Loucy (cell line): ENCODE measurements around the gene AKAP6.

ENCODE experiments used
- EZH2phosphoT487 ChIP-seq: fragments of 200-600 bp; IDR thresholded peaks from 2 replicates; pipeline ENCODE4 v1.6.1; 2018; ENCODE audit warnings: antibody characterized with exemption, mild to moderate bottlenecking, moderate library complexity, borderline replicate concordance
- TF ChIP-seq, protein P1 (sequence below): fragments of 200-600 bp; sonication (generic); conservative IDR thresholded peaks from 2 replicates; pipeline ENCODE4 v1.5.1; 2014; ENCODE audit warnings: mild to moderate bottlenecking, antibody characterized with exemption, low read length

DNA sequence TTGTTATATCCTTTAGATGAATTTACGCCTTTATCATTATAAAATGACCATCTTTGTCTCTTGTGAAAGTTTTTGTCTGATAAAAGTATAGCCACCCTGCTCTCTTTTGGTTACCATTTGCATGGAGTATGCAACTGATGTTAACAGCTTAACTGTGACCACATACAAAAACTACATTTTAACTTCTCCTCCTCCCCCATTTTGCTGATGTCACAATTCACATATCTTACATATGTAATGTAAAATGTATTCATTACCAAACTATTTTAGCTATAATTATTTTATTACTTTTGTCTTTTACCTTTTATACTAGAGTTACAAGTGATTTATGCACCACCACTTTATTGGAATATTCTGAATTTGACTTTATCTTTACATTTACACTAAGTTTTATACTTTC is 425.1 kb downstream of the AKAP6 start:
- TF ChIP-seq, protein P1, sequence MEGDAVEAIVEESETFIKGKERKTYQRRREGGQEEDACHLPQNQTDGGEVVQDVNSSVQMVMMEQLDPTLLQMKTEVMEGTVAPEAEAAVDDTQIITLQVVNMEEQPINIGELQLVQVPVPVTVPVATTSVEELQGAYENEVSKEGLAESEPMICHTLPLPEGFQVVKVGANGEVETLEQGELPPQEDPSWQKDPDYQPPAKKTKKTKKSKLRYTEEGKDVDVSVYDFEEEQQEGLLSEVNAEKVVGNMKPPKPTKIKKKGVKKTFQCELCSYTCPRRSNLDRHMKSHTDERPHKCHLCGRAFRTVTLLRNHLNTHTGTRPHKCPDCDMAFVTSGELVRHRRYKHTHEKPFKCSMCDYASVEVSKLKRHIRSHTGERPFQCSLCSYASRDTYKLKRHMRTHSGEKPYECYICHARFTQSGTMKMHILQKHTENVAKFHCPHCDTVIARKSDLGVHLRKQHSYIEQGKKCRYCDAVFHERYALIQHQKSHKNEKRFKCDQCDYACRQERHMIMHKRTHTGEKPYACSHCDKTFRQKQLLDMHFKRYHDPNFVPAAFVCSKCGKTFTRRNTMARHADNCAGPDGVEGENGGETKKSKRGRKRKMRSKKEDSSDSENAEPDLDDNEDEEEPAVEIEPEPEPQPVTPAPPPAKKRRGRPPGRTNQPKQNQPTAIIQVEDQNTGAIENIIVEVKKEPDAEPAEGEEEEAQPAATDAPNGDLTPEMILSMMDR: no peak
- TF ChIP-seq EZH2phosphoT487: no peak
